Kidney glomerular epithelial cell (primary cell): ENCODE measurements around the gene RPL18.
"Not testable (repeated sequence)": the region's sequence is repeated elsewhere in the genome, so short reads cannot be mapped to it uniquely, and the experiment has no call there.

Experiments used
- DNase-seq: peaks from one replicate; lab custom pipeline; 2025; lab: John Stamatoyannopoulos, UW

RPL18 gene

GRCh38 chr19:48644355-48644754, 25.4 kb upstream of the RPL18 start:
- no peak for DNase-seq

GRCh38 chr19:48642862-48643261, 23.9 kb upstream of the RPL18 start:
- DNase-seq, result no peak

GRCh38 chr19:48641850-48642249, 22.9 kb upstream of the RPL18 start:
- no peak for DNase-seq

GRCh38 chr19:48639483-48640375, 20.8 kb upstream of the RPL18 start:
- DNase-seq, result no peak

- DNase-seq, result no peak
Observed at GRCh38 chr19:48638831-48639381, 19.9 kb upstream of the RPL18 start.

- DNase-seq, result peak; percentile 82
Observed at GRCh38 chr19:48637948-48638830, 19.2 kb upstream of the RPL18 start.

- DNase-seq, result peak; percentile 95
Observed at GRCh38 chr19:48637449-48637947, 18.5 kb upstream of the RPL18 start.

- DNase-seq, result peak; percentile 31
Observed at GRCh38 chr19:48636859-48637448, 18.0 kb upstream of the RPL18 start, which contains the start of gene DBP. TSS of gene DBP (minus strand) at chr19:48637379. CDS start at chr19:48636994, 385 bp downstream.

- DNase-seq, result no peak
Observed at GRCh38 chr19:48635966-48636858, 17.2 kb upstream of the RPL18 start.

GRCh38 chr19:48635263-48635965, 16.4 kb upstream of the RPL18 start:
- DNase-seq, result no peak

GRCh38 chr19:48634424-48635262, 15.7 kb upstream of the RPL18 start:
- DNase-seq, result peak; percentile 77

- no peak for DNase-seq
Observed at GRCh38 chr19:48634036-48634342, 15.0 kb upstream of the RPL18 start.

GRCh38 chr19:48633148-48634035, 14.4 kb upstream of the RPL18 start:
- DNase-seq, result no peak

GRCh38 chr19:48632692-48633147, 13.7 kb upstream of the RPL18 start:
- DNase-seq, result peak; percentile 14

- not testable (repeated sequence) for DNase-seq
Observed at GRCh38 chr19:48632286-48632685, 13.3 kb upstream of the RPL18 start.

- no peak for DNase-seq
Observed at GRCh38 chr19:48631225-48631624, 12.2 kb upstream of the RPL18 start.

- DNase-seq, result no peak
Observed at GRCh38 chr19:48630296-48631063, 11.5 kb upstream of the RPL18 start.
